T-cell (primary cell): Measurements from ENCODE around the gene PCNX3. TPM values are rescaled to one million over a fixed set of nuclear protein-coding genes. Genes with fewer than 3 reads are reported as not detected.

Experiments used
- ATAC-seq, 4 experiments: fragments of 200-7000 bp in 3 of 4; fragments of 150-1000 bp in 1 of 4; cut with Tn5 transposase; replicated peaks in 1 of 4; 1 replicate in 3 of 4; 2 replicates in 1 of 4; pipeline ENCODE4 v1.10.0; 2021; ENCODE audit warnings: moderate library complexity in 3 of 4, mild to moderate bottlenecking in 2 of 4, moderate number of reproducible peaks in 1 of 4
- CTCF ChIA-PET, 2 donors: fragments of 300-600 bp; sonication (Branson Sonifier 250); formaldehyde crosslinking; loops; one replicate each; lab custom pipeline; 2022; ENCODE audit warnings: antibody characterized with exemption in 2 of 2; lab: Charles Lee
- POLR2A ChIA-PET, 2 donors: fragments of 300-600 bp; sonication (Branson Sonifier 250); formaldehyde crosslinking; loops; one replicate each; lab custom pipeline; 2022; ENCODE audit warnings: antibody characterized with exemption in 2 of 2; lab: Charles Lee
- DNase-seq, 35 experiments: peaks; one replicate each; pipeline versions ENCODE4 v3.0.0 to v3.0.0-alpha.2; 2013 to 2023
- H3K27ac ChIP-seq: one replicate; pipeline ENCODE4 v1.5.1; 2013; ENCODE audit warnings: low read length
- H3K27me3 ChIP-seq, 2 experiments: replicated peaks in 1 of 2; 1 replicate in 1 of 2; 2 replicates in 1 of 2; pipeline versions ENCODE4 v1.6.1 to v1.7.0; 2013; ENCODE audit warnings: low read length in 1 of 2, mixed read lengths in 1 of 2; ENCODE audit not compliant: control insufficient read depth in 2 of 2, insufficient read depth in 2 of 2; ENCODE audit errors: extremely low read depth in 1 of 2
- H3K36me3 ChIP-seq, 2 donors: 1 replicate in 1 of 2; 2 replicates in 1 of 2; pipeline versions ENCODE4 v1.6.1 to v1.7.0; 2013; ENCODE audit warnings: low read length in 1 of 2; ENCODE audit not compliant: control insufficient read depth in 2 of 2, insufficient read depth in 1 of 2; ENCODE audit errors: extremely low read depth in 1 of 2
- H3K4me1 ChIP-seq, 2 experiments: 1 replicate in 1 of 2; 2 replicates in 1 of 2; pipeline versions ENCODE4 v1.6.1 to v1.7.0; 2013; ENCODE audit warnings: low read length in 2 of 2, mixed read lengths in 1 of 2; ENCODE audit not compliant: insufficient read depth in 2 of 2, control insufficient read depth in 1 of 2; ENCODE audit errors: extremely low read depth in 1 of 2
- H3K4me3 ChIP-seq, 2 donors: 1 replicate in 1 of 2; 2 replicates in 1 of 2; pipeline versions ENCODE4 v1.5.1 to v1.7.0; 2013; ENCODE audit warnings: mild to moderate bottlenecking in 2 of 2, low read length in 1 of 2, moderate library complexity in 1 of 2; ENCODE audit not compliant: control insufficient read depth in 1 of 2; ENCODE audit errors: extremely low read depth in 1 of 2
- H3K9me3 ChIP-seq: 2 replicates; pipeline ENCODE4 v1.7.0; 2013
- H3K27ac Mint-ChIP-seq, 2 donors: one replicate each; pipeline ENCODE4 v1.8.0; 2020 to 2021; ENCODE audit warnings: mild to moderate bottlenecking in 2 of 2, mixed read lengths in 2 of 2
- H3K27me3 Mint-ChIP-seq, 2 donors: one replicate each; pipeline ENCODE4 v1.8.0; 2021 to 2022; ENCODE audit warnings: mixed read lengths in 2 of 2
- H3K36me3 Mint-ChIP-seq: one replicate; pipeline ENCODE4 v1.8.0; 2021; ENCODE audit warnings: mixed read lengths
- H3K4me1 Mint-ChIP-seq, 3 donors: one replicate each; pipeline ENCODE4 v1.8.0; 2020 to 2022; ENCODE audit warnings: mixed read lengths in 3 of 3, mild to moderate bottlenecking in 1 of 3
- H3K4me3 Mint-ChIP-seq, 3 donors: one replicate each; pipeline ENCODE4 v1.8.0; 2020 to 2022; ENCODE audit warnings: mild to moderate bottlenecking in 3 of 3, mixed read lengths in 3 of 3, moderate library complexity in 3 of 3
- H3K9me3 Mint-ChIP-seq, 3 donors: one replicate each; pipeline ENCODE4 v1.8.0; 2020 to 2022; ENCODE audit warnings: mixed read lengths in 3 of 3
- WGBS: methylation state at CpG from one replicate; pipeline ENCODE4 v1.1.5; 2013; ENCODE audit warnings: missing lambda C conversion rate; ENCODE audit not compliant: insufficient coverage; 5-methylcytosine and 5-hydroxymethylcytosine counted together
- total RNA-seq, 35 experiments: library from RNA in 6 of 35; stranded (reverse) in 6 of 35; fragments of 120-200 nt in 1 of 35; gene quantifications; one replicate each; pipeline versions ENCODE4 v1.2.1 to v1.2.4 and lab custom pipeline; 2013 to 2026

PCNX3 gene
- total RNA-seq (10 to 100 TPM; 54.2 to 74.7 (median 66.8) TPM), total RNA-seq (lab: John Stamatoyannopoulos, UW) (90.6 to 155 (median 111) reads per million in 29 experiments)
- 21.0 TPM for total RNA-seq (2013)

- ATAC-seq (peak; percentile 86 to 90 (median 88)), DNase-seq (peak; percentile 99 to 100 (median 100))
- no peaks in the 10 kb centered on the region for H3K27me3 ChIP-seq
- H3K27me3 Mint-ChIP-seq, result no peaks in the 10 kb centered on the region
- H3K9me3 Mint-ChIP-seq, result no peaks in the 10 kb centered on the region
- peak within 1 kb of the TSS; percentile 94 to 99 for H3K4me3 ChIP-seq
- peaks cover 4% of the 10 kb centered on the region for H3K36me3 Mint-ChIP-seq
- H3K9me3 ChIP-seq, result no peaks in the 10 kb centered on the region
- WGBS, result under 1% methylated on average over 50 of the region's 55 CpGs
- CTCF ChIA-PET, result interaction anchor here in 1 of 2 donors (0.5 to 1.8 kb wide), 13 partner anchors 23 to 275 kb away, joined by 3 to 11 read pairs (median 4); partner anchors contain the start of genes CCDC85B, CFL1, EHBP1L1 and FIBP
- POLR2A ChIA-PET, result interaction anchor here (0.5 to 1.5 kb wide), 9 partner anchors 23 to 275 kb away, joined by 3 to 9 read pairs (median 4); partner anchors contain the start of genes CCDC85B (in 1 of the 2), FAM89B (in 1 of the 2), MALAT1 (in 1 of the 2) and SIPA1 (in 1 of the 2)
- peaks cover 39 to 79% of the 10 kb centered on the region in 2 experiments for H3K4me1 ChIP-seq
- H3K4me1 Mint-ChIP-seq, result peaks cover 45 to 56% (median 52%) of the 10 kb centered on the region in 3 donors
- H3K4me3 Mint-ChIP-seq, result peak within 1 kb of the TSS; percentile 91 to 96 (median 93)
- H3K36me3 ChIP-seq, result peaks cover 13 to 48% of the 10 kb centered on the region in 2 donors
- peak within 1 kb of the TSS; percentile 95 to 97 for H3K27ac Mint-ChIP-seq
- H3K27ac ChIP-seq, result peak within 1 kb of the TSS; percentile 99
Observed at GRCh38 chr11:65615229-65615949, at the start of gene PCNX3. TSS of gene PCNX3 (plus strand) at chr11:65615776. CDS start at chr11:65616312, 536 bp downstream.

GRCh38 chr11:65569164-65569972, 46.2 kb upstream of the PCNX3 start:
- Mint-ChIP-seq H3K4me1 (peaks cover 72 to 86% (median 78%) of the 10 kb centered on the region in 3 donors), H3K4me3 (peak overlapping the region; percentile 98 to 99 (median 98)), H3K27ac (peak overlapping the region; percentile 98), H3K27me3 (no peaks in the 10 kb centered on the region), H3K9me3 (no peaks in the 10 kb centered on the region), H3K36me3 (peaks cover 9% of the 10 kb centered on the region)
- ChIA-PET POLR2A (interaction anchor here (0.6 to 1.2 kb wide), 3 partner anchors 70 to 741 kb away, joined by 3 to 6 read pairs (median 4); partner anchors contain the start of gene MALAT1 (in 1 of the 2)), CTCF (interaction anchor here in 1 of 2 donors (0.7 to 2.3 kb wide), 4 partner anchors 10 to 269 kb away, joined by 3 to 12 read pairs (median 6); no protein-coding TSS in a partner anchor)
- H3K9me3 ChIP-seq, result no peaks in the 10 kb centered on the region
- 3% methylated on average over 23 of the region's 28 CpGs for WGBS
- DNase-seq (peak in 10 of 35 experiments; percentile 46 to 75 (median 71)), ATAC-seq (peak; percentile 30 to 38 (median 34))
- H3K27me3 ChIP-seq, result no peaks in the 10 kb centered on the region
- peak overlapping the region; percentile 100 for H3K27ac ChIP-seq
- peaks cover 39 to 87% of the 10 kb centered on the region in 2 experiments for H3K4me1 ChIP-seq
- peak overlapping the region; percentile 76 to 83 for H3K4me3 ChIP-seq
- H3K36me3 ChIP-seq, result peaks cover 0 to 17% of the 10 kb centered on the region in 2 donors

- H3K36me3 Mint-ChIP-seq, result peaks cover 9% of the 10 kb centered on the region
- under 1% methylated on average over 82 of the region's 89 CpGs for WGBS
- H3K9me3 Mint-ChIP-seq, result no peaks in the 10 kb centered on the region
- no peaks in the 10 kb centered on the region for H3K27me3 ChIP-seq
- H3K4me1 Mint-ChIP-seq, result peaks cover 74 to 87% (median 79%) of the 10 kb centered on the region in 3 donors
- POLR2A ChIA-PET, result interaction anchor here (0.6 to 1.2 kb wide), 4 partner anchors 23 to 740 kb away, joined by 3 to 6 read pairs (median 4); partner anchors contain the start of gene MALAT1 (in 1 of the 2)
- H3K36me3 ChIP-seq, result peaks cover 0 to 17% of the 10 kb centered on the region in 2 donors
- H3K4me1 ChIP-seq, result peaks cover 38 to 86% of the 10 kb centered on the region in 2 experiments
- peak within 1 kb of the TSS; percentile 100 for H3K27ac ChIP-seq
- no peaks in the 10 kb centered on the region for H3K9me3 ChIP-seq
- ATAC-seq (peak; percentile 73 to 78 (median 76)), DNase-seq (peak; percentile 95 to 99 (median 98))
- H3K4me3 Mint-ChIP-seq, result peak within 1 kb of the TSS; percentile 98 to 99 (median 98)
- CTCF ChIA-PET, result interaction anchor here in 1 of 2 donors (0.7 to 2.3 kb wide), 4 partner anchors 11 to 44 kb away, joined by 3 to 12 read pairs (median 5); no protein-coding TSS in a partner anchor
- peak within 1 kb of the TSS; percentile 76 to 83 for H3K4me3 ChIP-seq
- peak within 1 kb of the TSS; percentile 98 for H3K27ac Mint-ChIP-seq
- no peaks in the 10 kb centered on the region for H3K27me3 Mint-ChIP-seq
Observed at GRCh38 chr11:65569973-65570918, 45.3 kb upstream of the PCNX3 start, which contains the start of gene ZNRD2. TSS of gene ZNRD2 (plus strand) at chr11:65570477. CDS start at chr11:65570492, 15 bp downstream.

GRCh38 chr11:65571420-65571819, 44.2 kb upstream of the PCNX3 start:
- Mint-ChIP-seq H3K4me1 (peaks cover 67 to 76% (median 72%) of the 10 kb centered on the region in 3 donors), H3K36me3 (peaks cover 9% of the 10 kb centered on the region), H3K4me3 (peak overlapping the region; percentile 98 to 99 (median 98)), H3K9me3 (no peaks in the 10 kb centered on the region), H3K27me3 (no peaks in the 10 kb centered on the region), H3K27ac (peak overlapping the region; percentile 91 to 93)
- no peaks in the 10 kb centered on the region for H3K9me3 ChIP-seq
- CTCF ChIA-PET, result interaction anchor here (0.5 to 2.3 kb wide), 5 partner anchors 20 to 43 kb away, joined by 3 to 12 read pairs (median 4); no protein-coding TSS in a partner anchor
- H3K4me3 ChIP-seq, result peak overlapping the region; percentile 76 to 83
- H3K27me3 ChIP-seq, result no peaks in the 10 kb centered on the region
- no peak for DNase-seq
- H3K27ac ChIP-seq, result peak overlapping the region; percentile 100
- POLR2A ChIA-PET, result interaction anchor here in 1 of 2 donors (0.6 to 1.2 kb wide), 2 partner anchors 19 to 98 kb away, joined by 3 to 6 read pairs; no protein-coding TSS in a partner anchor
- peaks cover 30 to 81% of the 10 kb centered on the region in 2 experiments for H3K4me1 ChIP-seq
- no peak for ATAC-seq
- 70% methylated on average over 6 of the region's 9 CpGs for WGBS
- H3K36me3 ChIP-seq, result peaks cover 0 to 17% of the 10 kb centered on the region in 2 donors

GRCh38 chr11:65571940-65572339, 43.6 kb upstream of the PCNX3 start:
- Histone ChIP-seq H3K36me3 (peaks cover 0 to 13% of the 10 kb centered on the region in 2 donors), H3K4me3 (peak overlapping the region; percentile 31 to 83), H3K9me3 (no peaks in the 10 kb centered on the region), H3K4me1 (peaks cover 29 to 81% of the 10 kb centered on the region in 2 experiments), H3K27ac (peak overlapping the region; percentile 100), H3K27me3 (no peaks in the 10 kb centered on the region)
- Mint-ChIP-seq H3K4me3 (peak overlapping the region; percentile 98 to 99 (median 98)), H3K27ac (peak overlapping the region; percentile 91 to 93), H3K27me3 (no peaks in the 10 kb centered on the region), H3K9me3 (no peaks in the 10 kb centered on the region), H3K4me1 (peaks cover 67 to 76% (median 72%) of the 10 kb centered on the region in 3 donors), H3K36me3 (peaks cover 9% of the 10 kb centered on the region)
- ATAC-seq, result no peak
- ChIA-PET POLR2A (interaction anchor here in 1 of 2 donors (0.6 to 1.2 kb wide), 4 partner anchors 11 to 98 kb away, joined by 3 to 9 read pairs (median 4); partner anchors contain the start of gene PCNX3), CTCF (interaction anchor here in 1 of 2 donors (0.5 to 2.3 kb wide), 4 partner anchors 25 to 544 kb away, joined by 3 to 12 read pairs (median 6); no protein-coding TSS in a partner anchor)
- peak in 1 of 35 experiments; percentile 52 for DNase-seq
- WGBS, result no CpG with 5 or more reads among the region's 11 CpGs
